Heart right ventricle (tissue), 16 donors: ENCODE results near the gene NCAM1. TPM values are rescaled to one million over a fixed set of nuclear protein-coding genes. Genes with fewer than 3 reads are reported as not detected.

Source experiments
- ATAC-seq, 8 donors: fragments of 200-7000 bp; cut with Tn5 transposase; one replicate each; pipeline ENCODE4 v1.9.1; 2020; ENCODE audit warnings: mild to moderate bottlenecking in 8 of 8, moderate library complexity in 8 of 8, moderate number of reproducible peaks in 1 of 8
- DNase-seq, 2 donors: peaks; one replicate each; pipeline ENCODE4 v3.0.0-alpha.2; 2020
- H3K27ac ChIP-seq, 10 donors: fragments of 200-600 bp; sonication (generic) in 2 of 10; one replicate each; pipeline versions ENCODE4 v1.5.0 to v1.8.0; 2020 to 2022; ENCODE audit warnings: mild to moderate bottlenecking in 3 of 10
- H3K27me3 ChIP-seq, 7 donors: fragments of 200-600 bp; one replicate each; pipeline ENCODE4 v1.8.0; 2021 to 2022; ENCODE audit warnings: mild to moderate bottlenecking in 2 of 7
- H3K36me3 ChIP-seq, 9 donors: fragments of 200-600 bp; sonication (generic) in 1 of 9; one replicate each; pipeline versions ENCODE4 v1.5.0 to v1.8.0; 2020 to 2022; ENCODE audit warnings: mild to moderate bottlenecking in 2 of 9
- H3K4me1 ChIP-seq, 9 donors: fragments of 200-600 bp; sonication (generic) in 1 of 9; one replicate each; pipeline versions ENCODE4 v1.5.0 to v1.8.0; 2020 to 2022; ENCODE audit warnings: mild to moderate bottlenecking in 4 of 9
- H3K4me3 ChIP-seq, 10 donors: fragments of 200-600 bp; sonication (generic) in 2 of 10; one replicate each; pipeline versions ENCODE4 v1.5.0 to v1.8.0; 2020 to 2022; ENCODE audit warnings: mild to moderate bottlenecking in 7 of 10, moderate library complexity in 2 of 10
- H3K9me3 ChIP-seq, 11 donors: fragments of 200-600 bp in 10 of 11; sonication (generic) in 2 of 11; one replicate each; pipeline versions ENCODE4 v1.5.0 to v1.8.0; 2013 to 2022; ENCODE audit warnings: mild to moderate bottlenecking in 2 of 11, control low read depth in 1 of 11, moderate library complexity in 1 of 11
- CTCF ChIP-seq, 9 donors: fragments of 200-600 bp; sonication (generic) in 2 of 9; IDR thresholded peaks; one replicate each; pipeline versions ENCODE4 v1.5.0 to v1.8.0; 2021 to 2022; ENCODE audit warnings: antibody characterized with exemption in 9 of 9, mild to moderate bottlenecking in 5 of 9, moderate library complexity in 1 of 9
- WGBS, 2 donors: extraction: QIAGEN DNeasy Blood & Tissue Kit; methylation state at CpG; one replicate each; pipeline ENCODE4 v1.1.7; 2013; ENCODE audit warnings: inconsistent platforms in 1 of 2; 5-methylcytosine and 5-hydroxymethylcytosine counted together
- intact Hi-C, 10 donors: fragments of 100-400 bp; cut with DNase I; formaldehyde crosslinking; loops; one replicate each; pipeline versions ENCODE4 v1.11.1 to v1.14.2; 2022
- polyA plus RNA-seq, 2 donors: library from polyadenylated mRNA; stranded (reverse); fragments of 200-250 nt; gene quantifications; one replicate each; pipeline ENCODE4 v1.2.3, GENCODE V29; 2013
- total RNA-seq, 10 donors: library from RNA; stranded (reverse); fragmentation: NEBNext Ultra II Directional in 3 of 10; extraction: Animal tissue kit (Norgen Biotek cat#: 25700) in 3 of 10; gene quantifications; one replicate each; pipeline versions ENCODE4 v1.2.1 to v1.2.4, GENCODE V29; 2021 to 2023
- donor health status: Arrhythmogenic right ventricular cardiomyopathy.
- donor health status: ischemic (EF 13 %, LVEDD 7.1; RV severe dilation, severe dysfunction).
- donor health status: healthy with polysubstance abuse.
- donor health status: DM: no; HTN: yes; CAD: no.
- donor health status: DM: no; HTN: no; CAD: no.
- donor health status: ischemic (EF 25% LVEDD 6.9; RV normal size, moderate dysfunction).
- donor health status: ischemic (EF 25% LVEDD 5.7; RV mildly dilated, moderate dysfunction).
- donor health status: healthy.
- donor health status: DM: yes; HTN: yes; CAD: no.
- donor health status: Ischemic cardiomyopathy.
- donor health status: ischemic (EF 35%, LVEDD 5.7; RV mildly dilated, moderate dysfunction).
- donor health status: nonischemic (EF 11% LVEDD 7.7; RV severe dilation, severe dysfunction).
- donor health status: DM: yes; HTN: yes; CAD: no.
- donor health status: PGD.
- donor health status: ischemic (EF 29% LVEDD 5.4; RV normal size, mild dysfunction).
- donor health status: nonischemic (EF 23%, LVEDD 6.1; RV moderate dilation, normal function).

Gene NCAM1
- total and polyA plus RNA-seq, 12 donors, result 76.8 to 454 (median 328) TPM

GRCh38 chr11:112928136-112928535 is 33.1 kb upstream of the NCAM1 start:
- no peak for DNase-seq
- no peak for ATAC-seq
- peaks cover 0 to 3% (median 0%) of the 10 kb centered on the region in 9 donors for H3K4me1 ChIP-seq
- no peaks in the 10 kb centered on the region for H3K9me3 ChIP-seq
- intact Hi-C loops, result no loop called here
- H3K36me3 ChIP-seq, result no peaks in the 10 kb centered on the region
- WGBS, 2 donors, result 69 to 73% methylated on average over 3 of the region's 3 CpGs
- no peak overlapping the region for H3K27ac ChIP-seq
- H3K27me3 ChIP-seq, result no peaks in the 10 kb centered on the region
- H3K4me3 ChIP-seq, result no peak overlapping the region
- TF ChIP-seq CTCF (IDR thresholded peaks at IDR 0.05), result no peak

- intact Hi-C loops, result no loop called here
- DNase-seq, result no peak
- 47 to 67% methylated on average over 4 of the region's 4 CpGs for WGBS, 2 donors
- H3K27ac ChIP-seq, result no peak overlapping the region
- no peak for TF ChIP-seq CTCF (IDR thresholded peaks at IDR 0.05)
- no peaks in the 10 kb centered on the region for H3K36me3 ChIP-seq
- H3K9me3 ChIP-seq, result no peaks in the 10 kb centered on the region
- H3K4me3 ChIP-seq, result no peak overlapping the region
- H3K27me3 ChIP-seq, result no peaks in the 10 kb centered on the region
- no peak for ATAC-seq
- H3K4me1 ChIP-seq, result peaks cover 0 to 3% (median 0%) of the 10 kb centered on the region in 9 donors
Measured at GRCh38 chr11:112929432-112929831, 31.8 kb upstream of the NCAM1 start.

- no peak for TF ChIP-seq CTCF (IDR thresholded peaks at IDR 0.05)
- H3K36me3 ChIP-seq, result no peaks in the 10 kb centered on the region
- DNase-seq, result no peak
- no peak for ATAC-seq
- intact Hi-C loops, result no loop called here
- no peak overlapping the region for H3K27ac ChIP-seq
- peaks cover 0 to 3% (median 0%) of the 10 kb centered on the region in 9 donors for H3K4me1 ChIP-seq
- no peak overlapping the region for H3K4me3 ChIP-seq
- H3K27me3 ChIP-seq, result no peaks in the 10 kb centered on the region
- 73 to 79% methylated on average over 4 of the region's 4 CpGs for WGBS, 2 donors
- peaks cover 0 to 6% (median 0%) of the 10 kb centered on the region in 11 donors for H3K9me3 ChIP-seq
Measured at GRCh38 chr11:112931703-112932102, 29.5 kb upstream of the NCAM1 start.

GRCh38 chr11:112932593-112932992 is 28.6 kb upstream of the NCAM1 start:
- H3K27me3 ChIP-seq, result no peaks in the 10 kb centered on the region
- H3K36me3 ChIP-seq, result no peaks in the 10 kb centered on the region
- no peak for DNase-seq
- 60 to 64% methylated on average over 4 of the region's 4 CpGs for WGBS, 2 donors
- no peak overlapping the region for H3K27ac ChIP-seq
- H3K9me3 ChIP-seq, result peaks cover 0 to 6% (median 0%) of the 10 kb centered on the region in 11 donors
- intact Hi-C loops, result no loop called here
- no peak overlapping the region for H3K4me3 ChIP-seq
- H3K4me1 ChIP-seq, result peaks cover 0 to 3% (median 0%) of the 10 kb centered on the region in 9 donors
- no peak for TF ChIP-seq CTCF (IDR thresholded peaks at IDR 0.05)
- no peak for ATAC-seq
